Rectal smooth muscle tissue (tissue), 1 donor: Measurements from ENCODE around the gene RIPPLY2.
"Not testable (repeated sequence)": the region's sequence is repeated elsewhere in the genome, so short reads cannot be mapped to it uniquely, and the experiment has no call there.

Source experiments
- H3K27ac ChIP-seq: one replicate; pipeline ENCODE4 v1.7.0; 2013; ENCODE audit warnings: low read depth, low read length, inconsistent platforms
- H3K27me3 ChIP-seq: one replicate; pipeline ENCODE4 v1.7.0; 2013; ENCODE audit warnings: low read length; ENCODE audit not compliant: control insufficient read depth, insufficient read depth
- H3K36me3 ChIP-seq: one replicate; pipeline ENCODE4 v1.7.0; 2013; ENCODE audit warnings: low read length; ENCODE audit not compliant: control insufficient read depth, insufficient read depth
- H3K4me1 ChIP-seq: one replicate; pipeline ENCODE4 v1.7.0; 2013; ENCODE audit warnings: low read length; ENCODE audit not compliant: control insufficient read depth, insufficient read depth
- H3K4me3 ChIP-seq: one replicate; pipeline ENCODE4 v1.7.0; 2013; ENCODE audit warnings: low read length
- H3K9ac ChIP-seq: one replicate; pipeline ENCODE4 v1.7.0; 2013; ENCODE audit warnings: low read length

Gene RIPPLY2

GRCh38 chr6:83885984-83886383 is 32.8 kb downstream of the RIPPLY2 start:
- H3K36me3 ChIP-seq, result no peaks in the 10 kb centered on the region
- no peaks in the 10 kb centered on the region for H3K4me1 ChIP-seq
- no peaks in the 10 kb centered on the region for H3K27me3 ChIP-seq
- H3K27ac ChIP-seq, result no peak overlapping the region
- H3K9ac ChIP-seq, result no peak overlapping the region
- H3K4me3 ChIP-seq, result no peak overlapping the region

DNA sequence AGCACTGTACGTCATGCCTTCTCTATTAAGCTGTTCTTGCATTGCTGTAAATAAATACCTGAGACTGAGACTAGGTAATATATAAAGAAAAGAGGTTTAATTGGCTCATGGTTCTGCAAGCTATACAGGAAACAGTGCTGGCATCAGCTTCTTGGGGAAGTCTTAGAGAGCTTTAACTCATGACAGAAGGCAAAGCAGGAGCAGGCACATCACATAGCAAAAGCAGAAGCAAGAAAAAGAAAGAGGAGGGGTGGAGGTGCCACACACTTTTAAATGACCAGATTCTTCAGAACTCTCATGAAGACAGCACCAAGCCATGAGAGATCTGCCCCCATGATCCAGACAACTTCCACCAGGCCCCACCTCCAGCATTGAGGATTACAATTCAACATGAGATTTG is 36.5 kb downstream of the RIPPLY2 start:
- Histone ChIP-seq H3K4me1 (no peaks in the 10 kb centered on the region), H3K4me3 (no peak overlapping the region), H3K36me3 (no peaks in the 10 kb centered on the region), H3K9ac (no peak overlapping the region), H3K27me3 (no peaks in the 10 kb centered on the region), H3K27ac (no peak overlapping the region)

- H3K4me1 ChIP-seq, result no peaks in the 10 kb centered on the region
- no peak overlapping the region for H3K27ac ChIP-seq
- no peaks in the 10 kb centered on the region for H3K36me3 ChIP-seq
- H3K9ac ChIP-seq, result no peak overlapping the region
- no peaks in the 10 kb centered on the region for H3K27me3 ChIP-seq
- H3K4me3 ChIP-seq, result no peak overlapping the region
These were observed 37.4 kb downstream of the RIPPLY2 start for GRCh38 chr6:83890520-83890919.

DNA sequence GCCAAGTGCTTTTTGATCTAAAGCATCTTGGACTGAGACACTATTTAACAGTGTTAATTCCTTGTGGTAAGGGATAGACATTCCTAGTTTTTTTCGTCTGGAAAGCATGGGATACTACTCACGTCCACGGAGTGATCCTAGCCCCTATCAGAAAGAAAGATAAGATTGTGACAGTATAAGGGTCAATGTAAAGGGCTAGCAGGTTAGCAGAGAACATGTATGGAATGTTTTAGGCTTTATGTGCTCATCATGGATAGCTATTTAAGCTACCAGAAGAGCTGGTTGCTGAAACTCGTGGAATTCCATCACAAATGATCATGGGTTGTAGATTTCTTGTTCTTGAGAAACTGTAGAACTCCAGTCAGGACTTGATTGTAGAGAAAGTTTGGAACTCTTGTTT is 38.4 kb downstream of the RIPPLY2 start:
- H3K27ac ChIP-seq, result no peak overlapping the region
- H3K36me3 ChIP-seq, result no peaks in the 10 kb centered on the region
- no peaks in the 10 kb centered on the region for H3K27me3 ChIP-seq
- no peak overlapping the region for H3K4me3 ChIP-seq
- H3K9ac ChIP-seq, result no peak overlapping the region
- H3K4me1 ChIP-seq, result no peaks in the 10 kb centered on the region

DNA sequence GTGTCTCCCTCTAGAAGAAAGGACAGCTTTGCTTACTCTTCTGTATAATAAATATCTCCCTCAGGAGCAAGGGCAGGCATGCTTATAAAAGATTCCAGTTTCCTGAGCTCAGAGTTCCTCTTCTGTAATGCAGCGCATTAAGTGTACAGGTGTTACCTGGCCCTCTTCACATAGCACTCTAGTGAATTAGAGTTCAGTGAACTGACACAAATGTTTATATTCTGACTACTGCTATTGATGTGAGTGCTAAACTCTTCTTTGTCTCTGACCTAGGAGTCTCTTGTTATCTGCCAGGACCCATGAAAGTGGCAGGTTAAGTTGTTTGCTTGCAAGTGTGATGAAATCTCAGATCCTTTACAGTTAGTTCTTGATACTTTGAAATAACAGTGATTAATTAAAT is 39.9 kb downstream of the RIPPLY2 start:
- no peaks in the 10 kb centered on the region for H3K36me3 ChIP-seq
- H3K4me1 ChIP-seq, result no peaks in the 10 kb centered on the region
- no peak overlapping the region for H3K27ac ChIP-seq
- H3K9ac ChIP-seq, result no peak overlapping the region
- no peak overlapping the region for H3K4me3 ChIP-seq
- no peaks in the 10 kb centered on the region for H3K27me3 ChIP-seq

DNA sequence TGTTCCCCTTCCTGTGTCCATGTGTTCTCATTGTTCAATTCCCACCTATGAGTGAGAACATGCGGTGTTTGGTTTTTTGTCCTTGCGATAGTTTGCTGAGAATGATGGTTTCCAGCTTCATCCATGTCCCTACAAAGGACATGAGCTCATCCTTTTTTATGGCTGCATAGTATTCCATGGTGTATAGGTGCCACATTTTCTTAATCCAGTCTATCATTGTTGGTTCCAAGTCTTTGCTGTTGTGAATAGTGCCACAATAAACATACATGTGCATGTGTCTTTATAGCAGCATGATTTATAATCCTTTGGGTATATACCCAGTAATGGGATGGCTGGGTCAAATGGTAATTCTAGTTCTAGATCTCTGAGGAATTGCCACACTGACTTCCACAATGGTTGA is 43.9 kb downstream of the RIPPLY2 start:
- not testable (repeated sequence) for H3K9ac ChIP-seq, H3K27ac ChIP-seq, H3K27me3 ChIP-seq, H3K4me1 ChIP-seq, H3K4me3 ChIP-seq, H3K36me3 ChIP-seq

GRCh38 chr6:83901624-83902023 is 48.5 kb downstream of the RIPPLY2 start:
- no peak overlapping the region for H3K9ac ChIP-seq
- no peak overlapping the region for H3K4me3 ChIP-seq
- H3K27me3 ChIP-seq, result no peaks in the 10 kb centered on the region
- H3K36me3 ChIP-seq, result no peaks in the 10 kb centered on the region
- no peak overlapping the region for H3K27ac ChIP-seq
- no peaks in the 10 kb centered on the region for H3K4me1 ChIP-seq

DNA sequence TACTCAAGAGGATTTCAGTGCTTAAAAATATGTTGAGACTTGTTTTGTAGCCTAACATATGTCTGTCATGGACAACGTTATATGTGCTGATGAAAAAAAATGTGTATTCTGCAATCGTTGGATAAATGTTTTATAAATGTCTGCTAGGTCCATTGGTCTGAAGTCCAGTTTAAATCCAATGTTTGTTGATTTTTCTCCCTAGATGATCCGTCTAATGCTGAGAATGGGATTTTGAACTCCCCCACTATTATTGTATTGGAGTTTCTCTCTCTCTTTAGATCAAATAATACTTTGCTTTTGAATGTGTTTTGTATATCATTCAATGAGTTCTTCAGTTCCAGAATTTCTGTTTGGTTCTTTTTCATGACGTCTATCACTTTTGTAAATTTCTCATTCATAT is 51.2 kb downstream of the RIPPLY2 start:
- Histone ChIP-seq H3K27me3 (no peaks in the 10 kb centered on the region), H3K4me1 (no peaks in the 10 kb centered on the region), H3K9ac (no peak overlapping the region), H3K4me3 (no peak overlapping the region), H3K27ac (no peak overlapping the region), H3K36me3 (no peaks in the 10 kb centered on the region)

DNA sequence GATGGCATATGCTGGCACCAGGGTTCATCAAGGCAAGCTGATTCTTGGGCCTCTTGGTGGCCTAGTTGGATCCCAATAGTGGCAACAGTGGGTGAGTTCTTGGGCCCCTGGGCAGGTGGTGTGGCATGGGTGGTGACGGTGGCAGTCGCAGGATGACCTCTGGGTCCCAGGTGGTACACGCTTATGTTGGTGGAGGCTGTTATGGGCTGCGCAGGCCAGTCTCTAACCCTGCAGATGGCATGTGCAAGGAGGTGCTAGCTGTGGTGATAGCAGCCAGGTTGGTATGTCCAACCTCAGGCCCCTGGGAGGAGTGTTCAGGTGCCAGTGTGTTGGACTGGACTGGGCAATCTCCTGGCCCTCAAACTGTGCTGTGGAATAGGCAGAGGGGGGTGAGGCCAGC is 52.5 kb downstream of the RIPPLY2 start:
- no peak overlapping the region for H3K27ac ChIP-seq
- no peaks in the 10 kb centered on the region for H3K27me3 ChIP-seq
- no peaks in the 10 kb centered on the region for H3K4me1 ChIP-seq
- H3K9ac ChIP-seq, result no peak overlapping the region
- no peak overlapping the region for H3K4me3 ChIP-seq
- no peaks in the 10 kb centered on the region for H3K36me3 ChIP-seq
